ENCODE measurements around the gene AKR1D1. TPM values are rescaled to one million over a fixed set of nuclear protein-coding genes. Genes with fewer than 3 reads are reported as not detected.
A peak's percentile ranks its signal among the peaks of the same experiment; 100 is the strongest.

Gene AKR1D1
- total RNA-seq, 1 experiment from 2014 or later: not detected

- H3K36me3 ChIP-seq (ENCODE audit: low read depth): no peaks in the 10 kb centered on the region
- H2AFZ ChIP-seq: no peak overlapping the region
- no peak for TF ChIP-seq EZH2 (IDR thresholded peaks at IDR 0.05; ENCODE audit: low read depth)
- no peak for TF ChIP-seq CTCF (conservative IDR thresholded peaks at IDR 0.05)
- CTCF ChIA-PET: interaction anchor here (0.6 kb wide), 1 partner anchor 293 kb away, joined by 8 read pairs; no protein-coding TSS in a partner anchor
- no peak overlapping the region for H3K4me2 ChIP-seq
- no peak overlapping the region for H3K27ac ChIP-seq
- no peak overlapping the region for H3K4me3 ChIP-seq
- H3F3A ChIP-seq (ENCODE audit: insufficient read depth, low read depth): no peaks in the 10 kb centered on the region
- no peaks in the 10 kb centered on the region for H3K9me2 ChIP-seq (ENCODE audit: insufficient read depth)
- H3K9me3 ChIP-seq (ENCODE audit: insufficient read depth, low read depth): no peaks in the 10 kb centered on the region
- H3K79me2 ChIP-seq (ENCODE audit: low read depth): no peaks in the 10 kb centered on the region
- no peaks in the 10 kb centered on the region for H3K4me1 ChIP-seq (replicated peaks; ENCODE audit: insufficient read depth)
- no peak for DNase-seq
- POLR2A ChIA-PET (ENCODE audit: unreplicated experiment): no interaction called here
- H4K20me1 ChIP-seq (ENCODE audit: insufficient read depth): no peaks in the 10 kb centered on the region
- BruUV-seq (replicated peaks): no TSS peak
- H3K27me3 ChIP-seq (ENCODE audit: insufficient read depth, low read depth): no peaks in the 10 kb centered on the region
- intact Hi-C loops (cut with micrococcal nuclease; ENCODE audit: unreplicated experiment): loop anchor here (5.0 kb wide), 1 partner anchor 198 kb away; no protein-coding TSS in a partner anchor
Observed at GRCh38 chr7:138099813-138100212, 23.6 kb downstream of the AKR1D1 start.

- TF ChIP-seq CTCF (conservative IDR thresholded peaks at IDR 0.05): no peak
- no peak for TF ChIP-seq EZH2 (IDR thresholded peaks at IDR 0.05; ENCODE audit: low read depth)
- BruUV-seq (replicated peaks): no TSS peak
- Histone ChIP-seq H3K9me3 (ENCODE audit: insufficient read depth, low read depth) (peaks cover 3% of the 10 kb centered on the region; the same call in 1 of the 2 replicates), H3F3A (ENCODE audit: insufficient read depth, low read depth) (no peaks in the 10 kb centered on the region), H3K4me3 (no peak overlapping the region), H3K27me3 (ENCODE audit: insufficient read depth, low read depth) (no peaks in the 10 kb centered on the region), H3K36me3 (ENCODE audit: low read depth) (no peaks in the 10 kb centered on the region), H3K4me1 (replicated peaks; ENCODE audit: insufficient read depth) (no peaks in the 10 kb centered on the region), H4K20me1 (ENCODE audit: insufficient read depth) (no peaks in the 10 kb centered on the region), H2AFZ (no peak overlapping the region), H3K9me2 (ENCODE audit: insufficient read depth) (no peaks in the 10 kb centered on the region), H3K79me2 (ENCODE audit: low read depth) (no peaks in the 10 kb centered on the region), H3K4me2 (no peak overlapping the region), H3K27ac (no peak overlapping the region)
- ChIA-PET CTCF (no interaction called here), POLR2A (ENCODE audit: unreplicated experiment) (no interaction called here)
- DNase-seq: no peak
- intact Hi-C loops (cut with micrococcal nuclease; ENCODE audit: unreplicated experiment): no loop called here
Observed at GRCh38 chr7:138105221-138105620, 29.0 kb downstream of the AKR1D1 start.

GRCh38 chr7:138115047-138115446, 38.8 kb downstream of the AKR1D1 start:
- no peak overlapping the region for H3K4me2 ChIP-seq
- no peaks in the 10 kb centered on the region for H3K79me2 ChIP-seq (ENCODE audit: low read depth)
- H2AFZ ChIP-seq: 0 out of 2 replicates have a peak overlapping the region, but pooled peaks have one; percentile 31
- H3K27me3 ChIP-seq (ENCODE audit: insufficient read depth, low read depth): no peaks in the 10 kb centered on the region
- H3K4me3 ChIP-seq: no peak overlapping the region
- 0 out of 2 replicates have a peak, but pooled peaks cover 9% of the 10 kb centered on the region for H3K4me1 ChIP-seq (replicated peaks; ENCODE audit: insufficient read depth)
- TF ChIP-seq EZH2 (IDR thresholded peaks at IDR 0.05; ENCODE audit: low read depth): no peak
- TF ChIP-seq CTCF (conservative IDR thresholded peaks at IDR 0.05): no peak
- POLR2A ChIA-PET (ENCODE audit: unreplicated experiment): no interaction called here
- H3K27ac ChIP-seq: no peak overlapping the region
- no peaks in the 10 kb centered on the region for H3F3A ChIP-seq (ENCODE audit: insufficient read depth, low read depth)
- CTCF ChIA-PET: no interaction called here
- intact Hi-C loops (cut with micrococcal nuclease; ENCODE audit: unreplicated experiment): no loop called here
- H3K9me3 ChIP-seq (ENCODE audit: insufficient read depth, low read depth): no peaks in the 10 kb centered on the region
- BruUV-seq (replicated peaks): no TSS peak
- H3K36me3 ChIP-seq (ENCODE audit: low read depth): no peaks in the 10 kb centered on the region
- no peak for DNase-seq
- no peaks in the 10 kb centered on the region for H3K9me2 ChIP-seq (ENCODE audit: insufficient read depth)
- no peaks in the 10 kb centered on the region for H4K20me1 ChIP-seq (ENCODE audit: insufficient read depth)

All from PC-9 (cell line).